HG03196 (cell line): Measurements from ENCODE around the gene GOLGA1.
"Not testable (repeated sequence)": the region's sequence is repeated elsewhere in the genome, so short reads cannot be mapped to it uniquely, and the experiment has no call there.

Experiments
- ATAC-seq: cut with Tn5 transposase; IDR thresholded peaks from one replicate; pipeline ENCODE4 v1.9.1; 2021; ENCODE audit not compliant: unreplicated experiment

The GOLGA1 gene

GRCh38 chr9:124839612-124840299 is 101.1 kb downstream of the GOLGA1 start:
- no peak for ATAC-seq

- ATAC-seq = not testable (repeated sequence)
Observed at GRCh38 chr9:124838567-124839275, 102.2 kb downstream of the GOLGA1 start.

GRCh38 chr9:124838132-124838531 is 102.8 kb downstream of the GOLGA1 start:
- ATAC-seq = not testable (repeated sequence)

- ATAC-seq = no peak
Observed at GRCh38 chr9:124835026-124835557, 105.8 kb downstream of the GOLGA1 start.

- no peak for ATAC-seq
Observed at GRCh38 chr9:124834591-124834990, 106.3 kb downstream of the GOLGA1 start.

GRCh38 chr9:124831642-124832364 is 109.1 kb downstream of the GOLGA1 start:
- no peak for ATAC-seq

- ATAC-seq = no peak
Observed at GRCh38 chr9:124830593-124830992, 110.3 kb downstream of the GOLGA1 start.

GRCh38 chr9:124829334-124829669 is 111.6 kb downstream of the GOLGA1 start:
- no peak for ATAC-seq

- ATAC-seq = no peak
Observed at GRCh38 chr9:124828489-124829333, 112.2 kb downstream of the GOLGA1 start.
